K562 (cell line): ENCODE data around the gene FGF9.

ENCODE experiments used
- CBX2 ChIP-seq: fragments of 200-600 bp; sonication (generic); IDR thresholded peaks from one replicate; pipeline ENCODE4 v1.6.1; 2012; ENCODE audit warnings: mild to moderate bottlenecking, low read length, inconsistent platforms; ENCODE audit not compliant: insufficient read depth, poor library complexity, severe bottlenecking
- ERF ChIP-seq: fragments of 450-650 bp; formaldehyde crosslinking; IDR thresholded peaks from 2 replicates; pipeline ENCODE4 v1.4.0; 2020; ENCODE audit warnings: mild to moderate bottlenecking, mixed read lengths
- FOSL1 ChIP-seq: fragments of 200-800 bp; sonication (Bioruptor generic); conservative IDR thresholded peaks from 2 replicates; pipeline ENCODE4 v1.6.1; 2016; ENCODE audit warnings: missing genetic modification characterization, missing compliant biosample characterization
- TCF7 ChIP-seq: sonication (generic); IDR thresholded peaks from 2 replicates; pipeline ENCODE4 v1.6.1; 2016; ENCODE audit warnings: antibody characterized with exemption, borderline replicate concordance
- TF ChIP-seq, protein P1 (sequence below), 3 experiments: IDR thresholded peaks in 2 of 3; conservative IDR thresholded peaks in 1 of 3; 2 replicates each; pipeline ENCODE4 v1.5.1; 2011 to 2012; ENCODE audit warnings: low read length in 3 of 3, mild to moderate bottlenecking in 3 of 3, control low read depth in 2 of 3, improper control_type of control experiment in 1 of 3, inconsistent platforms in 1 of 3, low read depth in 1 of 3, mixed read lengths in 1 of 3, moderate library complexity in 1 of 3; ENCODE audit not compliant: insufficient read depth in 2 of 3
- TF ChIP-seq, protein P2 (sequence below): fragments of 250-450 bp; sonication (Bioruptor Pico); IDR thresholded peaks from 2 replicates; pipeline ENCODE4 v1.8.0; 2022; ENCODE audit warnings: moderate library complexity, mild to moderate bottlenecking, inconsistent platforms

DNA sequence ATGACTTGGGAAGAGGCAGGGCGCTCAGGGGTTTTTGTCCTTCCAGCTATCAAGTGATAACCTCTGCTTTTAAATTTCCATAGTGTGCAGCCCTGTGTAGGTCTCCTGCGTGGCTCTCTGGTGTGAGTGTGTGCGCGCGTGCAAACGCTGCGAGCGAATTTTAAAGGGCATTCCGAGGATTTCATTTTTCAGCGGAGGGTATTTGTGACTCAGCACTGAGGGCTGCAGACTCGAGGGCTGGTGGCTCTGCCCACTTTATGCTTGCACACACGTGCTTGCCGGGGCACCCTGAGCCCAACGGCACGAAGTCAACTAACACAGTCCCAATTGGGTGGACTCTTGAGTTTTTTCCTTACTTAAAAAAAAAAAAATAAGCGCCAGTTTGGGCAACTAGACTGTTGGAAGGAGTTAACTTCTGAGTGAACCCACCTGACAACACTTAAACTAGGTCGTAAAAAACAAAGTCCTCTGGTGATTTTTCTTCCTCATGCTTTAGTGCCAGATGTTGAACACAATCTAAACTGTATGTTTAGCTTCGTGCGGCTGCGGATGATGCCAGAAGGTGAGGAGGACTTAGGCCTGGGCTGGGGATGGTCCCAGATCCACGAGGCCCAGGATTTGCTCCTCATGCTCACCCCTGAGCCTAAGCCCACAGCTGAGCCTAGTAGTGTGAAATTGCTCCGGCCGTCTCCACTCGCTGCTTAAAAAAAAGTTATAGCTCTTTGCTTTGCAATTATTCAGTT is 2.1 kb downstream of the FGF9 start:
- TF ChIP-seq FOSL1 (tag) (no peak), ERF (CRISPR knock-in tag) (no peak), CBX2 (peak; percentile 58), TCF7 (no peak)
- TF ChIP-seq, protein P1, sequence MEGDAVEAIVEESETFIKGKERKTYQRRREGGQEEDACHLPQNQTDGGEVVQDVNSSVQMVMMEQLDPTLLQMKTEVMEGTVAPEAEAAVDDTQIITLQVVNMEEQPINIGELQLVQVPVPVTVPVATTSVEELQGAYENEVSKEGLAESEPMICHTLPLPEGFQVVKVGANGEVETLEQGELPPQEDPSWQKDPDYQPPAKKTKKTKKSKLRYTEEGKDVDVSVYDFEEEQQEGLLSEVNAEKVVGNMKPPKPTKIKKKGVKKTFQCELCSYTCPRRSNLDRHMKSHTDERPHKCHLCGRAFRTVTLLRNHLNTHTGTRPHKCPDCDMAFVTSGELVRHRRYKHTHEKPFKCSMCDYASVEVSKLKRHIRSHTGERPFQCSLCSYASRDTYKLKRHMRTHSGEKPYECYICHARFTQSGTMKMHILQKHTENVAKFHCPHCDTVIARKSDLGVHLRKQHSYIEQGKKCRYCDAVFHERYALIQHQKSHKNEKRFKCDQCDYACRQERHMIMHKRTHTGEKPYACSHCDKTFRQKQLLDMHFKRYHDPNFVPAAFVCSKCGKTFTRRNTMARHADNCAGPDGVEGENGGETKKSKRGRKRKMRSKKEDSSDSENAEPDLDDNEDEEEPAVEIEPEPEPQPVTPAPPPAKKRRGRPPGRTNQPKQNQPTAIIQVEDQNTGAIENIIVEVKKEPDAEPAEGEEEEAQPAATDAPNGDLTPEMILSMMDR (IDR thresholded peaks at IDR 0.05 in 2 of 3, conservative IDR thresholded peaks at IDR 0.05 in 1 of 3; ENCODE audit: insufficient read depth in 2 of 3, low read depth in 1 of 3, low read length in 3 of 3), result no peak
- TF ChIP-seq, protein P2, sequence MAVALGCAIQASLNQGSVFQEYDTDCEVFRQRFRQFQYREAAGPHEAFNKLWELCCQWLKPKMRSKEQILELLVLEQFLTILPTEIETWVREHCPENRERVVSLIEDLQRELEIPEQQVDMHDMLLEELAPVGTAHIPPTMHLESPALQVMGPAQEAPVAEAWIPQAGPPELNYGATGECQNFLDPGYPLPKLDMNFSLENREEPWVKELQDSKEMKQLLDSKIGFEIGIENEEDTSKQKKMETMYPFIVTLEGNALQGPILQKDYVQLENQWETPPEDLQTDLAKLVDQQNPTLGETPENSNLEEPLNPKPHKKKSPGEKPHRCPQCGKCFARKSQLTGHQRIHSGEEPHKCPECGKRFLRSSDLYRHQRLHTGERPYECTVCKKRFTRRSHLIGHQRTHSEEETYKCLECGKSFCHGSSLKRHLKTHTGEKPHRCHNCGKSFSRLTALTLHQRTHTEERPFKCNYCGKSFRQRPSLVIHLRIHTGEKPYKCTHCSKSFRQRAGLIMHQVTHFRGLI (CRISPR knock-in tag), result no peak
